Dedifferentiated amniotic fluid mesenchymal stem cell (primary cell): ENCODE measurements around the gene LMNTD2.

Experiments used
- DNase-seq: peaks from one replicate; pipeline ENCODE4 v3.0.0-alpha.2; 2016; ENCODE audit errors: extremely low spot score

Gene LMNTD2

GRCh38 chr11:507727-508515 is 52.6 kb downstream of the LMNTD2 start:
- no peak for DNase-seq

- DNase-seq, result peak; percentile 96
Observed at GRCh38 chr11:506995-507726, 53.4 kb downstream of the LMNTD2 start, which contains the start of gene RNH1. Gene RNH1 (minus strand): TSS chr11:507242. CDS start chr11:502162, 5,080 bp downstream.

GRCh38 chr11:506238-506994 is 54.1 kb downstream of the LMNTD2 start:
- DNase-seq, result peak; percentile 98

- no peak for DNase-seq
Observed at GRCh38 chr11:504994-505344, 55.6 kb downstream of the LMNTD2 start.
